H1 (cell line): ENCODE data around the gene METTL8. TPM values are rescaled to one million over a fixed set of nuclear protein-coding genes. Genes with fewer than 3 reads are reported as not detected.

Source experiments
- CTCF ChIA-PET: fragments of 300-600 bp; sonication (Branson Sonifier 250); formaldehyde crosslinking; loops from one replicate; lab custom pipeline; 2021; ENCODE audit not compliant: partially characterized antibody; lab: Charles Lee
- POLR2A ChIA-PET: fragments of 300-600 bp; sonication (Branson Sonifier 250); formaldehyde crosslinking; loops from one replicate; lab custom pipeline; 2021; ENCODE audit warnings: inconsistent platforms; ENCODE audit not compliant: partially characterized antibody; lab: Charles Lee
- DNase-seq, 2 experiments: peaks; one replicate each; pipeline versions ENCODE4 v3.0.0 to v3.0.0-alpha.2; 2010 to 2022; ENCODE audit warnings: low spot score in 2 of 2, low read depth in 1 of 2, mixed read lengths in 1 of 2
- FAIRE-seq: peaks from 2 replicates; lab custom pipeline; 2011; peaks lifted over from hg19 to GRCh38; lab: Jason Lieb, UNC
- H2AFZ ChIP-seq: 2 replicates; pipeline ENCODE4 v1.8.1; 2012; ENCODE audit warnings: low read length, inconsistent platforms
- H2AK5ac ChIP-seq: 2 replicates; pipeline ENCODE4 v1.6.1; 2013; ENCODE audit warnings: low read depth, low read length
- H2BK120ac ChIP-seq: replicated peaks from 2 replicates; pipeline ENCODE3; 2013; ENCODE audit warnings: low read depth, low read length, inconsistent platforms
- H2BK12ac ChIP-seq: 2 replicates; pipeline ENCODE4 v1.6.1; 2013; ENCODE audit warnings: low read depth, low read length
- H2BK15ac ChIP-seq: 2 replicates; pipeline ENCODE4 v1.6.1; 2013; ENCODE audit warnings: low read length
- H2BK20ac ChIP-seq: 2 replicates; pipeline ENCODE4 v1.6.1; 2013; ENCODE audit warnings: low read length
- H2BK5ac ChIP-seq: 2 replicates; pipeline ENCODE4 v1.6.1; 2013; ENCODE audit warnings: low read depth, low read length
- H3K14ac ChIP-seq: 2 replicates; pipeline ENCODE4 v1.6.1; 2013; ENCODE audit warnings: inconsistent platforms; ENCODE audit not compliant: insufficient read length
- H3K18ac ChIP-seq: 2 replicates; pipeline ENCODE4 v1.6.1; 2013; ENCODE audit warnings: low read length; ENCODE audit errors: extremely low read depth
- H3K23ac ChIP-seq: 2 replicates; pipeline ENCODE4 v1.6.1; 2013; ENCODE audit warnings: inconsistent platforms; ENCODE audit not compliant: insufficient read length
- H3K23me2 ChIP-seq: 2 replicates; pipeline ENCODE4 v1.6.1; 2013; ENCODE audit warnings: low read depth, low read length
- H3K27ac ChIP-seq: 2 replicates; pipeline ENCODE4 v1.6.1; 2011; ENCODE audit warnings: low read depth, low read length, inconsistent platforms
- H3K27me3 ChIP-seq, 4 experiments: replicated peaks in 1 of 4; 1 replicate in 1 of 4; 2 replicates in 3 of 4; pipeline versions ENCODE4 v1.6.1 to v1.8.1; 2011 to 2013; ENCODE audit warnings: low read length in 3 of 4, mild to moderate bottlenecking in 3 of 4, inconsistent platforms in 2 of 4, mixed read lengths in 2 of 4, moderate library complexity in 1 of 4; ENCODE audit not compliant: control insufficient read depth in 3 of 4, insufficient read depth in 3 of 4; ENCODE audit errors: extremely low read depth in 1 of 4
- H3K36me3 ChIP-seq, 4 experiments: 2 replicates each; pipeline versions ENCODE4 v1.6.1 to v1.8.1; 2011 to 2013; ENCODE audit warnings: mild to moderate bottlenecking in 4 of 4, low read length in 3 of 4, moderate library complexity in 2 of 4, control low read depth in 1 of 4, inconsistent platforms in 1 of 4; ENCODE audit not compliant: insufficient read depth in 4 of 4, control insufficient read depth in 2 of 4
- H3K4ac ChIP-seq: replicated peaks from 2 replicates; pipeline ENCODE3; 2013; ENCODE audit warnings: low read length, low read depth, mixed read lengths, inconsistent platforms; ENCODE audit not compliant: insufficient read length
- H3K4me1 ChIP-seq, 4 experiments: replicated peaks in 1 of 4; 1 replicate in 1 of 4; 2 replicates in 3 of 4; pipeline versions ENCODE4 v1.6.1 to v1.8.1; 2011 to 2013; ENCODE audit warnings: low read length in 3 of 4, inconsistent platforms in 2 of 4, mixed read lengths in 1 of 4; ENCODE audit not compliant: insufficient read depth in 4 of 4, control insufficient read depth in 3 of 4
- H3K4me2 ChIP-seq, 2 experiments: 2 replicates each; pipeline versions ENCODE4 v1.6.1 to v1.8.1; 2011 to 2013; ENCODE audit warnings: low read depth in 2 of 2, low read length in 2 of 2, control low read depth in 1 of 2, inconsistent platforms in 1 of 2, mild to moderate bottlenecking in 1 of 2; ENCODE audit not compliant: insufficient read depth in 1 of 2
- H3K4me3 ChIP-seq, 4 experiments: fragments of 200-600, 300-600 bp in 1 of 4; sonication (generic), shearing (Covaris generic), sonication (Bioruptor Twin) in 1 of 4; 2 replicates each; pipeline versions ENCODE4 v1.5.1 to v1.8.1; 2011 to 2016; ENCODE audit warnings: low read length in 4 of 4, low read depth in 3 of 4, control low read depth in 2 of 4, inconsistent platforms in 2 of 4, mild to moderate bottlenecking in 2 of 4, mixed read lengths in 1 of 4, moderate library complexity in 1 of 4; ENCODE audit not compliant: insufficient read depth in 2 of 4; ENCODE audit errors: extremely low read depth in 1 of 4
- H3K56ac ChIP-seq: replicated peaks from 2 replicates; pipeline ENCODE3; 2013; ENCODE audit warnings: low read depth, mild to moderate bottlenecking, mixed read lengths, low read length, inconsistent platforms; ENCODE audit not compliant: insufficient read length
- H3K79me1 ChIP-seq: 2 replicates; pipeline ENCODE4 v1.6.1; 2013; ENCODE audit warnings: low read depth, low read length, control low read depth
- H3K79me2 ChIP-seq, 2 experiments: 2 replicates each; pipeline versions ENCODE4 v1.6.1 to v1.8.1; 2012 to 2013; ENCODE audit warnings: low read length in 2 of 2, mild to moderate bottlenecking in 2 of 2, inconsistent platforms in 1 of 2; ENCODE audit not compliant: insufficient read depth in 2 of 2, control insufficient read depth in 1 of 2
- H3K9ac ChIP-seq, 4 experiments: replicated peaks in 1 of 4; 1 replicate in 1 of 4; 2 replicates in 3 of 4; pipeline versions ENCODE4 v1.6.1 to v1.8.1; 2011 to 2013; ENCODE audit warnings: low read depth in 3 of 4, low read length in 3 of 4, control low read depth in 2 of 4, mild to moderate bottlenecking in 2 of 4, moderate library complexity in 2 of 4, inconsistent platforms in 1 of 4; ENCODE audit errors: extremely low read depth in 1 of 4
- H3K9me3 ChIP-seq, 2 experiments: 2 replicates each; pipeline versions ENCODE4 v1.6.1 to v1.8.1; 2012 to 2013; ENCODE audit warnings: mild to moderate bottlenecking in 2 of 2, moderate library complexity in 2 of 2, control low read depth in 1 of 2, inconsistent platforms in 1 of 2, low read depth in 1 of 2, low read length in 1 of 2, mixed read lengths in 1 of 2; ENCODE audit not compliant: insufficient read depth in 2 of 2
- H4K20me1 ChIP-seq, 2 experiments: replicated peaks in 1 of 2; 2 replicates each; pipeline versions ENCODE3 to v1.8.1; 2011 to 2013; ENCODE audit warnings: inconsistent platforms in 2 of 2, low read length in 2 of 2, mild to moderate bottlenecking in 1 of 2; ENCODE audit not compliant: insufficient read depth in 2 of 2, control insufficient read depth in 1 of 2
- H4K5ac ChIP-seq: 2 replicates; pipeline ENCODE4 v1.6.1; 2013; ENCODE audit warnings: low read length, low read depth, mixed read lengths, inconsistent platforms; ENCODE audit not compliant: insufficient read length
- H4K8ac ChIP-seq: 2 replicates; pipeline ENCODE4 v1.8.0; 2013; ENCODE audit warnings: mild to moderate bottlenecking, moderate library complexity, low read length, inconsistent platforms; ENCODE audit not compliant: insufficient read depth; ENCODE audit errors: extremely low read depth
- H4K91ac ChIP-seq: replicated peaks from 2 replicates; pipeline ENCODE3; 2013; ENCODE audit warnings: low read length, mixed read lengths, inconsistent platforms; ENCODE audit not compliant: insufficient read length
- CBX8 ChIP-seq: fragments of 300-800, 300-1000 bp; sonication (generic); IDR thresholded peaks from 2 replicates; pipeline ENCODE4 v1.7.1; 2016; ENCODE audit warnings: low read depth, low read length, borderline replicate concordance
- CEBPB ChIP-seq: IDR thresholded peaks from 2 replicates; pipeline ENCODE4 v1.6.1; 2012; ENCODE audit warnings: low read depth, low read length
- CHD1 ChIP-seq: IDR thresholded peaks from 2 replicates; pipeline ENCODE4 v1.6.1; 2012; ENCODE audit warnings: low read depth, low read length, improper control_type of control experiment
- CTBP2 ChIP-seq: IDR thresholded peaks from 2 replicates; pipeline ENCODE4 v1.7.0; 2011; ENCODE audit warnings: borderline replicate concordance, mild to moderate bottlenecking, moderate library complexity, mixed read lengths, low read length; ENCODE audit not compliant: insufficient read depth, insufficient read length
- EZH2 ChIP-seq: fragments of 200-600 bp; sonication (generic); IDR thresholded peaks from 2 replicates; pipeline ENCODE4 v1.7.1; 2012; ENCODE audit warnings: low read depth, mild to moderate bottlenecking, moderate library complexity, low read length, inconsistent platforms; ENCODE audit not compliant: severe bottlenecking
- JUN ChIP-seq: IDR thresholded peaks from 2 replicates; pipeline ENCODE4 v1.6.1; 2011; ENCODE audit warnings: low read depth, mild to moderate bottlenecking, improper control_type of control experiment, low read length
- POLR2A ChIP-seq, 2 experiments: IDR thresholded peaks; 1 replicate in 1 of 2; 2 replicates in 1 of 2; pipeline ENCODE4 v1.6.1; 2011; ENCODE audit warnings: low read depth in 2 of 2, low read length in 2 of 2, mild to moderate bottlenecking in 2 of 2; ENCODE audit errors: control extremely low read depth in 1 of 2
- RNF2 ChIP-seq: fragments of 200-900, 300-1000 bp; sonication (generic); IDR thresholded peaks from 2 replicates; pipeline ENCODE4 v1.7.1; 2016; ENCODE audit warnings: borderline replicate concordance, low read depth, mild to moderate bottlenecking, antibody characterized with exemption, low read length; ENCODE audit not compliant: poor library complexity, severe bottlenecking; ENCODE audit errors: missing control alignments
- SAP30 ChIP-seq: fragments of 300-600 bp; sonication (generic); IDR thresholded peaks from 2 replicates; pipeline ENCODE4 v1.7.1; 2012; ENCODE audit warnings: low read length, moderate library complexity, mild to moderate bottlenecking, inconsistent platforms; ENCODE audit not compliant: insufficient read depth, insufficient replicate concordance
- SIN3A ChIP-seq, 2 experiments: IDR thresholded peaks in 1 of 2; conservative IDR thresholded peaks in 1 of 2; 2 replicates each; pipeline ENCODE4 v1.6.1; 2011 to 2012; ENCODE audit warnings: low read length in 2 of 2, improper control_type of control experiment in 1 of 2, low read depth in 1 of 2, mild to moderate bottlenecking in 1 of 2
- TAF7 ChIP-seq: optimal IDR thresholded peaks from 2 replicates; pipeline ENCODE3; 2011; ENCODE audit warnings: low read depth, mild to moderate bottlenecking, inconsistent platforms, low read length, moderate library complexity, borderline replicate concordance
- TBP ChIP-seq: IDR thresholded peaks from 2 replicates; pipeline ENCODE4 v1.6.1; 2011; ENCODE audit warnings: low read depth, low read length, improper control_type of control experiment
- WGBS, 2 experiments: shearing (Covaris generic) in 1 of 2; methylation state at CpG; one replicate each; pipeline versions ENCODE4 v1.1.6 to v1.1.7; 2013 to 2015; ENCODE audit warnings: low lambda C conversion rate in 2 of 2, mixed read lengths in 2 of 2, inconsistent platforms in 1 of 2, low coverage in 1 of 2, missing lambda C conversion rate in 1 of 2; ENCODE audit not compliant: insufficient replicate concordance in 2 of 2, insufficient coverage in 1 of 2, insufficient read length in 1 of 2; ENCODE audit errors: extremely low coverage in 1 of 2, missing lambda C conversion rate in 1 of 2; 5-methylcytosine and 5-hydroxymethylcytosine counted together
- polyA plus RNA-seq, 7 experiments: library from polyadenylated mRNA; depleted of rRNA in 3 of 7; stranded (reverse) in 5 of 7; unstranded in 2 of 7; fragments of >200 nt in 5 of 7; fragments of 200-250 nt in 2 of 7; gene quantifications; 1 replicate in 5 of 7; 2 replicates in 1 of 7; 4 replicates in 1 of 7; pipeline versions ENCODE4 v1.2.1 to v1.2.3, GENCODE V29; 2011 to 2013; ENCODE audit warnings: missing spikeins in 2 of 7, mixed read lengths in 2 of 7
- total RNA-seq: library from RNA; stranded (reverse); fragmentation: NEBNext Ultra II Directional; extraction: Animal tissue kit (Norgen Biotek cat#: 25700); gene quantifications from 2 replicates; pipeline ENCODE4 v1.2.1, GENCODE V29; 2021

Gene METTL8
- total and polyA plus RNA-seq, 2 of the 8 experiments (the other 6 are each of a cell fraction or from before 2014, with no cell fraction given): 17.6 to 79.7 TPM

DNA sequence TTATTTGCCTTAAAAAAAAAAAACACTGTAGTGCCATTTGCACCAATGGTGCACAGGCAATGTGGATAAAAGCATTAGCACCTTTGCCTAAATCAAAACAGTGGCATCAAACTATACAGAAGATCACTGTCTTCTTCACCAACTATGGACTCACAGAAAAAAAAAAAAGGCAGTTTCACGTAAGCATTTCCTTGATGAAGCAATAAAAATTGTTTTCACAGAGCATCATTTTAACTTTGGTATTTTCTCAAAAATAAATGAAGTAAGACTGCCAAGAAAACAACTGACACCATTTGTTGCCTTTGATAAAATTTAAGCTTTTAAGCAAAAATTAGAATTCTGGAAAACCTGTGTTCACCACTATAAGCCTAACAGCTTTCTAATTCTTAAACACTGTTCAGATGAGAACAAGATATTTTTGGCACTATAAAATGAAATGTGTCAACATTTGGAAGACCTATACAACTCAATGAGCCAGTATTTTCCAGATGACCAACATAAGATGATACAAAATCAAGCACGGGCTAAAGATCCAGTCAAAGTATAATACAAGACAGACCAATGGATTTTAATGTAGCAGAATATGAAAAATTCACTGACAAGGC, 21.1 kb downstream of the METTL8 start:
- POLR2A ChIA-PET: no interaction called here
- Histone ChIP-seq H3K18ac (no peak overlapping the region), H3K36me3 (no peaks in the 10 kb centered on the region), H3K79me1 (no peaks in the 10 kb centered on the region), H4K20me1 (no peaks in the 10 kb centered on the region), H3K79me2 (peaks cover 0 to 78% of the 10 kb centered on the region in 2 experiments; a peak in 2 of 4 replicates), H2AFZ (no peak overlapping the region), H3K27ac (no peak overlapping the region), H2BK20ac (no peak overlapping the region), H3K9me3 (no peaks in the 10 kb centered on the region), H3K23ac (no peak overlapping the region), H3K4ac (no peak overlapping the region), H2AK5ac (no peak overlapping the region), H3K4me2 (no peak overlapping the region), H4K8ac (no peak overlapping the region), H2BK15ac (no peak overlapping the region), H2BK5ac (no peak overlapping the region), H3K9ac (no peak overlapping the region), H4K5ac (no peak overlapping the region), H3K23me2 (no peaks in the 10 kb centered on the region), H3K4me3 (no peak overlapping the region), H3K14ac (no peak overlapping the region), H3K27me3 (no peaks in the 10 kb centered on the region), H3K56ac (no peak overlapping the region), H2BK120ac (no peak overlapping the region), H2BK12ac (no peak overlapping the region), H3K4me1 (peaks cover 0 to 15% (median 9%) of the 10 kb centered on the region in 4 experiments; a peak in 6 of 7 replicates), H4K91ac (no peak overlapping the region)
- DNase-seq: no peak
- CTCF ChIA-PET: interaction anchor here (0.6 to 0.7 kb wide), 2 partner anchors 75 to 245 kb away, joined by 3 read pairs; no protein-coding TSS in a partner anchor
- WGBS, 2 experiments: 91% methylated on average over 2 of the region's 2 CpGs; no CpG with 5 or more reads in 1 of the 2 experiments
- no peak for FAIRE-seq
- TF ChIP-seq POLR2A (IDR thresholded peaks at IDR 0.05; ENCODE audit: control extremely low read depth in 1 of 2, low read depth in 2 of 2, low read length in 2 of 2): no peak
- no peak for TF ChIP-seq EZH2
- no peak for TF ChIP-seq CTBP2
- no peak for TF ChIP-seq CEBPB
- no peak for TF ChIP-seq JUN
- no peak for TF ChIP-seq RNF2
- TF ChIP-seq SIN3A (conservative IDR thresholded peaks at IDR 0.05 in 1 of 2, IDR thresholded peaks at IDR 0.05 in 1 of 2; ENCODE audit: low read depth in 1 of 2, low read length in 2 of 2): no peak
- TF ChIP-seq TAF7: no peak
- TF ChIP-seq SAP30: no peak
- TF ChIP-seq CHD1: no peak
- TF ChIP-seq TBP: no peak
- no peak for TF ChIP-seq CBX8
